B cell (primary cell): ENCODE data around the gene GALR3. TPM values are rescaled to one million over a fixed set of nuclear protein-coding genes. Genes with fewer than 3 reads are reported as not detected.
"Not testable (repeated sequence)": the region's sequence is repeated elsewhere in the genome, so short reads cannot be mapped to it uniquely, and the experiment has no call there.

Source experiments
- ATAC-seq: fragments of 200-7000 bp; cut with Tn5 transposase; one replicate; pipeline ENCODE4 v1.10.0; 2021; ENCODE audit warnings: low read depth, mild to moderate bottlenecking, moderate number of reproducible peaks, moderate library complexity
- CTCF ChIA-PET: fragments of 350-600 bp; sonication (Branson Sonifier 250); formaldehyde crosslinking; loops from one replicate; lab custom pipeline; 2021; ENCODE audit warnings: antibody characterized with exemption, inconsistent platforms; lab: Charles Lee
- POLR2A ChIA-PET: fragments of 350-600 bp; sonication (Branson Sonifier 250); formaldehyde crosslinking; loops from one replicate; lab custom pipeline; 2021; ENCODE audit warnings: antibody characterized with exemption; lab: Charles Lee
- DNase-seq: peaks from one replicate; pipeline ENCODE4 v3.0.0; 2013
- H2AFZ ChIP-seq: 2 replicates; pipeline ENCODE4 v1.6.1; 2012; ENCODE audit warnings: mild to moderate bottlenecking, low read depth, low read length; ENCODE audit not compliant: insufficient read depth, poor library complexity, severe bottlenecking
- H3K27ac ChIP-seq, 2 donors: 1 replicate in 1 of 2; 2 replicates in 1 of 2; pipeline ENCODE4 v1.5.1; 2012 to 2013; ENCODE audit warnings: low read length in 2 of 2, mild to moderate bottlenecking in 2 of 2, moderate library complexity in 1 of 2
- H3K27me3 ChIP-seq, 4 experiments: fragments of 200-600 bp in 1 of 4; sonication (generic) in 1 of 4; replicated peaks in 1 of 4; 1 replicate in 2 of 4; 2 replicates in 2 of 4; pipeline versions ENCODE4 v1.6.1 to v1.7.0; 2013 to 2016; ENCODE audit warnings: low read length in 3 of 4, mild to moderate bottlenecking in 2 of 4, mixed read lengths in 1 of 4, moderate library complexity in 1 of 4; ENCODE audit not compliant: insufficient read depth in 4 of 4, control insufficient read depth in 3 of 4; ENCODE audit errors: control extremely low read depth in 1 of 4
- H3K36me3 ChIP-seq, 2 experiments: replicated peaks in 1 of 2; 1 replicate in 1 of 2; 2 replicates in 1 of 2; pipeline versions ENCODE4 v1.6.1 to v1.7.1; 2013; ENCODE audit warnings: low read length in 1 of 2; ENCODE audit not compliant: insufficient read depth in 2 of 2, control insufficient read depth in 1 of 2; ENCODE audit errors: control extremely low read depth in 1 of 2, extremely low read depth in 1 of 2
- H3K4me1 ChIP-seq, 2 donors: fragments of 200-600 bp in 1 of 2; sonication (generic) in 1 of 2; 1 replicate in 1 of 2; 2 replicates in 1 of 2; pipeline versions ENCODE4 v1.5.1 to v1.6.1; 2013 to 2017; ENCODE audit warnings: low read length in 2 of 2; ENCODE audit not compliant: control insufficient read depth in 2 of 2, insufficient read depth in 2 of 2
- H3K4me2 ChIP-seq: replicated peaks from 2 replicates; pipeline ENCODE3; 2012; ENCODE audit warnings: mild to moderate bottlenecking, low read depth, low read length; ENCODE audit not compliant: poor library complexity, severe bottlenecking
- H3K4me3 ChIP-seq, 5 experiments: fragments of 200-600 bp in 1 of 5; sonication (generic) in 1 of 5; 1 replicate in 3 of 5; 2 replicates in 2 of 5; pipeline versions ENCODE4 v1.5.1 to v1.7.0; 2011 to 2016; ENCODE audit warnings: low read length in 4 of 5, mild to moderate bottlenecking in 4 of 5, low read depth in 2 of 5, control low read depth in 1 of 5, moderate library complexity in 1 of 5; ENCODE audit not compliant: insufficient read depth in 1 of 5; ENCODE audit errors: control extremely low read depth in 1 of 5, extremely low read depth in 1 of 5
- H3K79me2 ChIP-seq: fragments of 200-600 bp; sonication (generic); one replicate; pipeline ENCODE4 v1.6.0; 2016; ENCODE audit warnings: low read length; ENCODE audit not compliant: control insufficient read depth, insufficient read depth
- H3K9ac ChIP-seq: fragments of 200-600 bp; sonication (generic); 2 replicates; pipeline ENCODE4 v1.6.1; 2017; ENCODE audit warnings: mild to moderate bottlenecking, low read length, moderate library complexity
- H3K9me3 ChIP-seq, 3 donors: one replicate each; pipeline versions ENCODE4 v1.6.1 to v1.7.1; 2013; ENCODE audit warnings: low read length in 2 of 3; ENCODE audit not compliant: control insufficient read depth in 2 of 3, insufficient read depth in 1 of 3; ENCODE audit errors: control extremely low read depth in 1 of 3
- H4K20me1 ChIP-seq: 2 replicates; pipeline ENCODE4 v1.6.0; 2012; ENCODE audit warnings: mild to moderate bottlenecking, low read length; ENCODE audit not compliant: insufficient read depth, control insufficient read depth, poor library complexity, severe bottlenecking
- H3K27ac Mint-ChIP-seq: one replicate; pipeline ENCODE4 v1.8.0; 2021; ENCODE audit warnings: mixed read lengths
- H3K27me3 Mint-ChIP-seq: one replicate; pipeline ENCODE4 v1.8.0; 2021; ENCODE audit warnings: mixed read lengths
- H3K4me1 Mint-ChIP-seq: one replicate; pipeline ENCODE4 v1.8.0; 2021; ENCODE audit warnings: mixed read lengths
- H3K4me3 Mint-ChIP-seq: one replicate; pipeline ENCODE4 v1.8.0; 2021; ENCODE audit warnings: mixed read lengths
- H3K9me3 Mint-ChIP-seq: one replicate; pipeline ENCODE4 v1.8.0; 2022; ENCODE audit warnings: mixed read lengths; ENCODE audit not compliant: insufficient read depth
- EZH2 ChIP-seq: IDR thresholded peaks from 2 replicates; pipeline ENCODE4 v1.6.1; 2012; ENCODE audit warnings: borderline replicate concordance, low read depth, mild to moderate bottlenecking, moderate library complexity, low read length; ENCODE audit not compliant: insufficient read depth, poor library complexity, severe bottlenecking
- WGBS: methylation state at CpG from one replicate; pipeline ENCODE4 v1.1.5; 2013; ENCODE audit warnings: missing lambda C conversion rate; ENCODE audit not compliant: insufficient coverage; 5-methylcytosine and 5-hydroxymethylcytosine counted together
- intact Hi-C: fragments of 100-400 bp; cut with micrococcal nuclease; formaldehyde crosslinking; loops from one replicate; pipeline ENCODE4 v1.10.0; 2022
- polyA plus RNA-seq: library from polyadenylated mRNA; depleted of rRNA; stranded (reverse); fragments of >200 nt; gene quantifications from 2 replicates; pipeline ENCODE4 v1.2.3, GENCODE V29; 2012
- total RNA-seq, 2 donors: library from RNA; stranded (reverse); fragments of 120-200 nt in 1 of 2; gene quantifications; 1 replicate in 1 of 2; 2 replicates in 1 of 2; pipeline versions ENCODE4 v1.2.3 to v1.2.4, GENCODE V29; 2013 to 2022
- TF ChIP-seq, protein P1 (sequence below): fragments of 200-600 bp; IDR thresholded peaks from one replicate; pipeline ENCODE4 v1.8.0; 2022; ENCODE audit warnings: antibody characterized with exemption, mild to moderate bottlenecking

GALR3 gene
- total and polyA plus RNA-seq, 2 donors (not counting 1 experiment from before 2014, with no cell fraction given), result not detected

DNA sequence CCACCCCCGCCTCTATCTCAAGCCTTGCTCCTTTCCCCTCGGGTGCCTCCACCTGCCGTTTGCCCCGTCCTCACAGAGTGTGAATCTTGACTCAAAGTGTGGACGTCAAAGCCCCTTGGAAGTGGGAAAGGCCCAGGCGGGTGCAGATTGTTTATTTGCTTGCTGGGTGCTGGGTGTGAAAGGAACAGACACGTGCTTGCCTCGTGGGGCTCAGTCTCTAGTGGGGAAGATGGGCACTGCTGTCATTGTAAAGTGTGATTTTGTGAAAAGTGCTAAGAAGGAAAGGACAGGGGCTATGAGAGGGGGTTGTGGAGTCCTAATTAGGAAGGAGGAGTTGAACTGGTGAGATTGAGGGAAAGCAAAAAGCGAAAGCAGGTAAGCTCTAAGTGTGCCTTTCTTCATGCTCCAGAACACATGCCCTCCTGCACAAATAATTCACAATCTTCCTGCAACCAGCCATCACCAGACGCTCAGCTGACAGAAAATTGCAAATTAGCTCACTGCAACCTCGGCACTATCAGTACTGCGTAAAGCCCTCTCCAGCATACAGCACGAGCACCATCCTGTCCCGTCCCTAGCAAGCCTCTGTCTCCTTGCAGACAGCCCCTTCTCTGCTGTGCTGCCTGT, 25.2 kb upstream of the GALR3 start:
- H3K4me1 Mint-ChIP-seq, result peaks cover 14% of the 10 kb centered on the region
- Histone ChIP-seq H3K4me2 (peak overlapping the region; percentile 5), H3K36me3 (no peaks in the 10 kb centered on the region), H3K4me3 (no peak overlapping the region), H3K9me3 (peaks cover 0 to 7% (median 0%) of the 10 kb centered on the region in 3 donors), H4K20me1 (no peaks in the 10 kb centered on the region), H3K27me3 (peaks cover 0 to 20% (median 9%) of the 10 kb centered on the region in 4 experiments), H3K27ac (no peak overlapping the region), H3K79me2 (no peaks in the 10 kb centered on the region), H3K9ac (no peak overlapping the region), H2AFZ (no peak overlapping the region), H3K4me1 (peaks cover 12% of the 10 kb centered on the region in 2 donors)
- ATAC-seq, result peak; percentile 31
- DNase-seq, result no peak
- no peaks in the 10 kb centered on the region for H3K9me3 Mint-ChIP-seq
- POLR2A ChIA-PET, result no interaction called here
- intact Hi-C loops, result no loop called here
- peak overlapping the region; percentile 53 for H3K4me3 Mint-ChIP-seq
- peaks cover 17% of the 10 kb centered on the region for H3K27me3 Mint-ChIP-seq
- CTCF ChIA-PET, result no interaction called here
- no peak overlapping the region for H3K27ac Mint-ChIP-seq
- TF ChIP-seq EZH2, result no peak
- TF ChIP-seq, protein P1, sequence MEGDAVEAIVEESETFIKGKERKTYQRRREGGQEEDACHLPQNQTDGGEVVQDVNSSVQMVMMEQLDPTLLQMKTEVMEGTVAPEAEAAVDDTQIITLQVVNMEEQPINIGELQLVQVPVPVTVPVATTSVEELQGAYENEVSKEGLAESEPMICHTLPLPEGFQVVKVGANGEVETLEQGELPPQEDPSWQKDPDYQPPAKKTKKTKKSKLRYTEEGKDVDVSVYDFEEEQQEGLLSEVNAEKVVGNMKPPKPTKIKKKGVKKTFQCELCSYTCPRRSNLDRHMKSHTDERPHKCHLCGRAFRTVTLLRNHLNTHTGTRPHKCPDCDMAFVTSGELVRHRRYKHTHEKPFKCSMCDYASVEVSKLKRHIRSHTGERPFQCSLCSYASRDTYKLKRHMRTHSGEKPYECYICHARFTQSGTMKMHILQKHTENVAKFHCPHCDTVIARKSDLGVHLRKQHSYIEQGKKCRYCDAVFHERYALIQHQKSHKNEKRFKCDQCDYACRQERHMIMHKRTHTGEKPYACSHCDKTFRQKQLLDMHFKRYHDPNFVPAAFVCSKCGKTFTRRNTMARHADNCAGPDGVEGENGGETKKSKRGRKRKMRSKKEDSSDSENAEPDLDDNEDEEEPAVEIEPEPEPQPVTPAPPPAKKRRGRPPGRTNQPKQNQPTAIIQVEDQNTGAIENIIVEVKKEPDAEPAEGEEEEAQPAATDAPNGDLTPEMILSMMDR, result no peak
- WGBS, result 59% methylated on average over 9 of the region's 14 CpGs

- H3K4me3 Mint-ChIP-seq, ATAC-seq, intact Hi-C loops, DNase-seq, H3K9ac ChIP-seq, CTCF ChIA-PET, H3K4me3 ChIP-seq, H3K9me3 Mint-ChIP-seq, H2AFZ ChIP-seq, H3K36me3 ChIP-seq, H4K20me1 ChIP-seq, H3K27ac Mint-ChIP-seq, POLR2A ChIA-PET, H3K4me2 ChIP-seq, H3K79me2 ChIP-seq, H3K27ac ChIP-seq: not testable (repeated sequence)
- Histone ChIP-seq H3K27me3 (peaks cover 0 to 40% (median 19%) of the 10 kb centered on the region in 4 experiments), H3K4me1 (peaks cover 24 to 28% of the 10 kb centered on the region in 2 donors), H3K9me3 (peaks cover 0 to 21% (median 0%) of the 10 kb centered on the region in 3 donors)
- Mint-ChIP-seq H3K27me3 (peaks cover 31% of the 10 kb centered on the region), H3K4me1 (peaks cover 20% of the 10 kb centered on the region)
- WGBS, result 85% methylated on average over 5 of the region's 9 CpGs
These were observed 23.2 kb upstream of the GALR3 start for GRCh38 chr22:37799979-37800378.
